8988T (cell line): Measurements from ENCODE around the gene RPS28.
A peak's percentile ranks its signal among the peaks of the same experiment; 100 is the strongest.
"Not testable (repeated sequence)": the region's sequence is repeated elsewhere in the genome, so short reads cannot be mapped to it uniquely, and the experiment has no call there.

ENCODE experiments used
- DNase-seq: peaks from one replicate; pipeline ENCODE4 v3.0.0; 2011

RPS28 gene

DNA sequence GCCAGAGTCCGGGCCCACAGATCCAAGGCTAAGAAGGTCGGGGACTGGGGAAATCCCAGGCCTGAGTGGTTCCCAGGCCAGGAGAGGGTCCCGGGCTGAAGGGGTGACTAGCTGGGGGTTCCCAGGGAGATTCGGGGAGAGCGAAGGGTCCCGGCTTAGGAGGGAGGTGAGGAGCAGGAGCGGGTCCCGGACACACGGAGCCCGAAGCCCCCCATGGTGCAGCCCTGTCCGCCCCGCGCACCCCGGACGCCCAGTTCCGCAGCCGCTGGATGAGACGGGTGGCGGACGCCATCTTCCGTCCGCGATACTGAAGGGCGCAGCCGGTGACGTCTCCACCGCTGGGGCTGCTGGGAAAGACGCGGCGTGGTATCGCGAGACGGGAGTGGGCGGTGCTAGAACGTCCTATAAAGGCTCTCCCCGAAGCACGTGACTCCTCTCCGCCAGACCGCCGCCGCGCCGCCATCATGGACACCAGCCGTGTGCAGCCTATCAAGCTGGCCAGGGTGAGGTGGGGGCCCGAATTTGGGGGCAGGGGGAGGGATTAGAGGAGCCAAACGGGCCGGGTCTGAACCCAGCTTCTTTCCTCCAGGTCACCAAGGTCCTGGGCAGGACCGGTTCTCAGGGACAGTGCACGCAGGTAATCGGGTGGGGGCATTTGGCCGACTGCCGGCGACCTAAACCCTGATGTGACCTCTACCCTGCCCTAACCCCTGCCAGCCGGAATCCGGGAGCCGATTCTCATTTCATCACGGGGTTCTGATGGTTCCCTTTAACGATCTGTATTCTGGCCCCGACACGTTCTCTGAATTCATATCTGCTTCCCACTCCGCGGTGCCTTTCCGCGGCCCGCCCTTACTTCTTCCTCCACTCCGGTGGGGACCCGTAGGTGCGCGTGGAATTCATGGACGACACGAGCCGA, at the start of gene RPS28, which contains the start of gene NDUFA7:
Gene RPS28, plus strand, starts transcription at position 430 of the 919 bp plus-strand sequence. Its CDS starts 35 bp downstream, at position 465.
Gene NDUFA7, minus strand, starts transcription at position 309 of the 919 bp plus-strand sequence. Its CDS starts 17 bp downstream, at position 292.
- DNase-seq, result peak; percentile 57

DNA sequence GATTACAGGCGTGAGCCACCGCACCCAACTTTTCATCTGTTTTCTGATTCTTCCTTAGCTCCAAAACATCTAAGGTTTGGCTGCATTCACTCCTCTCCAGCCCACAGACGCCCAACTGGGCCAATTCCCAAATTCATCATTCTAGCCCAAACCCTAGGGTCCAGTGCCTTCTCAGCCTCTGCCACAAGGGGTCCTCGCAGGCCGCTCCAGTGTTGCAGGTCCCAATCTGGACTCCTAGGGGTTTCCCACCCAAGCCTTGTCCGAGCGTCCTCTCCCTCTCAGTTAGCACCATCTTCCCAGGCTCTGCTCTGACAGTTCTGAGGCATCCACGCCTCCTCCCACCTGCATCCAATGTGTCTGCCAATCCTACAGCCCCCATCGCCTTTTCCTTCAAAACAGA, 44.8 kb upstream of the RPS28 start:
- DNase-seq, result not testable (repeated sequence)

DNA sequence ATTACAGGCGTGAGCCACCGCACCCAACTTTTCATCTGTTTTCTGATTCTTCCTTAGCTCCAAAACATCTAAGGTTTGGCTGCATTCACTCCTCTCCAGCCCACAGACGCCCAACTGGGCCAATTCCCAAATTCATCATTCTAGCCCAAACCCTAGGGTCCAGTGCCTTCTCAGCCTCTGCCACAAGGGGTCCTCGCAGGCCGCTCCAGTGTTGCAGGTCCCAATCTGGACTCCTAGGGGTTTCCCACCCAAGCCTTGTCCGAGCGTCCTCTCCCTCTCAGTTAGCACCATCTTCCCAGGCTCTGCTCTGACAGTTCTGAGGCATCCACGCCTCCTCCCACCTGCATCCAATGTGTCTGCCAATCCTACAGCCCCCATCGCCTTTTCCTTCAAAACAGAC, 30.0 kb upstream of the RPS28 start:
- not testable (repeated sequence) for DNase-seq

DNA sequence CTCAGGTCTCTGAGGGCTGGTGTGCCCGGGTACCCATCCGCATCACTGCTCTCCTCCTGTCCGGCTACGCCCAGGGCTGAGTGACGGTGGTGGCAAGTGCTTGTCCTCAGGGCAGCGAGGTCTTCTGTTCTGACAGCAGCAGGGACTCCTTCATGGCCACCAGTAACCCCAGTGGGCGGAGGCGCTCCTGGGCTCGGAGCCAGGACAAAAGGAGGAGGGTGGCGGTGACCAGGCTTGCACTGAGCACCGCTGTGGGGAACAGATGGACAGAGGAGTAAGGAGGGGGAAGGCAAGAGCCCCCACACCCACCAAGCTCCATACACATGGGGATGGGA, 19.0 kb upstream of the RPS28 start:
- DNase-seq, result no peak

DNA sequence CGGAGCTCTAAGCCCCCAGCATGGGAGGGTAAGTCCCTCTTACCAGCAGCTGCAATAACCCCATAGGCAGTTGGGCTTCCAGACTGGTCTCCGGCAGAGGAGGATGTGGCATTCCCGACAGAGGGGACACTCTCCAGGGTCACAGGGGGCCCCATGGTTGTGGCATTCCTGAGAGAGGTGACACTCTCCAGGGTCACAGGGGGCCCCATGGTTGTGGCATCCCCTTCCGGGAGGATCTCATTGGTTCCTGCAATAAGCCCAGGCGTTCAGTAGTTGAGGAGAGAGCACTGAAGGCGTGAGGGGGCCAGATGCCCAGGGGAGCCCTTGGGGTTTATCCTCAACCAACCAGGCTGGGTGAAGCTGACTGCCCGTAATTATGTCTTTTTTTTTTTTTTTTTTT, 18.6 kb upstream of the RPS28 start:
- DNase-seq, result no peak

DNA sequence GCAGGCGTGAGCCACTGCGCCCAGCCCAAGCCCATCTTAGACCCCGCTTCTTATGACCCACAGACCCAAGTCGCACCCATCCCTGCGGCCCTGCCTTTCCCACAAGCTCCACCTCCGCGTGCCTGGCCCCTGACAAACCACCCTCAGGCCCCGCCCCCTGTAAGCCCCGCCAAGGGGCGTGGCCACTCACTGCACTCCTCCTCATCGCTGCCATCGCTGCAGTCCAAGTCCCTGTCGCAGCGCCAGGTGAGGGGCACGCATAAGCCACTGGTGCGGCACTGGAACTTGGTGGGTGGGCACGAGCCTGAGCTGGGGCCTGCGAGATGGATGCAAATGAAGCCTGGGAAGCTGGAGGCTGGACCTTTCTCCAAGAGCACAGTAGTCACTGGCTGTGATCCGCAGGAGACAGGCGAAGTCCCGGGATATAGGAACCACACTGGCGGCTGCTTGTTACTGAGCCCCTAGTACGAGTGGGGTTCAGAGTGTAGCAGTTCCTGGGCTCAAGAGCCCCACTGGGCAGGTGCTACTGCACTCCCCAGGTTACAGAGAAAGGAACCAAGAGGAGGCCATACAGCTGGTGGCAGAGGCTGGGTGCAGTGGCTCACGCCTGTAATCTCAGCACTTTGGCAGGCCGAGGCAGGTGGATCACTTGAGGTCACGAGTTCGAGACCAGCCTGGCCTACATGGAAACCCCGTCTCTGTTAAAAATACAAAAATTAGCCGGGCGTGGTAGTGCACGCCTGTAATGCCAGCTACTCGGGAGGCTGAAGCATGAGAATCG, 16.3 kb upstream of the RPS28 start:
- no peak for DNase-seq

DNA sequence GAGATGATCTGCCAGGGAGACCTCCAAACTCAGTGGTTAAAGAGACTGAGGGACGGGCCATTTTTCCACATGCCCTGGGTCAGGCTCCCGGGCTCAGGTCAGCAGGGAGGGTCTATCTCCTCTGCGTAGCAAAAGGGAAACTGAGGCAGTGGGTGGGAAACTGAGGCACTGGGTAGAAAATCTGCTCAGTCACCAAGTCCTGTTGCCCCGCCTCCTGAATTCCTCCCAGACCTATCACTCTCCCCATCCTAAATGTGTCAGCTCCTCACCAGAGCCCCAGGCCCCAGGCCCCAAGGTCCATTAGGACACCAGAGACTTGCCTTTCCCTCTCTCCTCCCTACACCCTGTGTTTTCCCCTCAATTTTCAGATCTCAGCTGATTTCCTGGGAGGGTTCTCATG, 15.5 kb upstream of the RPS28 start:
- no peak for DNase-seq

DNA sequence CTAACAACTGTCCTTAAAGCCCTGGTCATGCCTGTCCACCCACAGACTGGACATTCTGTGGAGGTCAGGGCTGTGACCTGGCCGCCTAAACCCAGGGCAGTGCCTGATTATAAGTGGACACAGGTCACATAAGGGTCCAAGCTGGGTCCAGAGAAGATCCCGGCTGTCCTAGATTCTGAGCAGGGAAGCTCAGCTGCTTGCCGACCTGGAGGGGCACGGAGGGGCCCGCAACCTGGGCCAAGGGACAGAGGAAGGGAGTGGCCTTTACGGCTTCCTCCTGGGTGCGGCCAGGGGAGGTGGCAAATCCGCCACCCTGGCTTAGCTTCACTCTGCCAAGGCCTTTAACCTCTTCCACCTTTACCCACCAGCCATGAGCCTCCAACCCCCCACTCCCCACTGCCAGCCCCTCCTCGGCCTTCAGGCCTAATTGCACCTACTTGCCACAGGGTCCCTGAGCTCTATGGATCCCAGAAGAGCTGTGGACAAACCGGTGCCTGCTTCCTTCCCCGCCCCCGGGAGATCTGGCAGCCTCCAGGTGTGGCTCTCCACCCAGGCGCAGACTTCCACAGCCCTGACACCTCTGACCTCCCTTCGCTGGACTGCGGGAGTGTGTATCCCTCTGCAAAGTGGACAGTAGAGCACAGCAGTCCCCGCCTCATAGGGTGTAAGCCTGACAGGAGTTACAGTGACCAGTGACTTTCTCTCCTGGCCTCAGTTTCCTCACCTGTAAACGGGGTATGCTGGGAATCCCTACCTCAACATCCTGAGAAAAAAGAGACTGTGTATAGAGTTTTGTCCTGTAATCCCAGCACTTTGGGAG, 14.9 kb upstream of the RPS28 start:
- DNase-seq, result no peak

DNA sequence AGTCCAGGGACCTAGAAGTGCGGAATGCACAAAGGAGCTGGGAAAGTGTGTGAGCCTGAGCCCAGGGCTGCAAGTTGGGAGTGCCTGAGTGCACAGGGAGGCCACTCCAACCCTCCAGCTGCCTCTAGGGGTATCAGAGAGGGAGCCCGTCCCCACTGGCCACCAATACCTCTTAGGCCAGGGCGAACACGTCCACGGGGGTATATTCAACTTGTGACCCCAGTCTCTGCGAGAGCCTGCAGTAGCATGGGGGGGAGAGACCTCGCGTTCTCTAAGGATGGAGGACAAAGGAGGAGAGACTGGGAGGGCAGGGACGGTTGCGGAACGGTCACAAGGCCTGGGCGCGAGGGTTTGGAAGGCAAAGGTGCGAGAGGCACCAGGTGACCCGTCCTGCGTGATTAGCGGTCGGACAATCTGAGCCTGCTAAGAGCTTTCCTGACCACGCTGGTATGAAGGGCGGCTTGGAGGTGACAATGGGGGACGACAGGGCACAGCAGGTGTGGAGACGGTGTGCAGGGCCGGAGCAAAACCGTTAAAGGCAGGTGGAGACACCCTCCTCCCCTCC, 13.8 kb upstream of the RPS28 start:
- DNase-seq, result no peak

DNA sequence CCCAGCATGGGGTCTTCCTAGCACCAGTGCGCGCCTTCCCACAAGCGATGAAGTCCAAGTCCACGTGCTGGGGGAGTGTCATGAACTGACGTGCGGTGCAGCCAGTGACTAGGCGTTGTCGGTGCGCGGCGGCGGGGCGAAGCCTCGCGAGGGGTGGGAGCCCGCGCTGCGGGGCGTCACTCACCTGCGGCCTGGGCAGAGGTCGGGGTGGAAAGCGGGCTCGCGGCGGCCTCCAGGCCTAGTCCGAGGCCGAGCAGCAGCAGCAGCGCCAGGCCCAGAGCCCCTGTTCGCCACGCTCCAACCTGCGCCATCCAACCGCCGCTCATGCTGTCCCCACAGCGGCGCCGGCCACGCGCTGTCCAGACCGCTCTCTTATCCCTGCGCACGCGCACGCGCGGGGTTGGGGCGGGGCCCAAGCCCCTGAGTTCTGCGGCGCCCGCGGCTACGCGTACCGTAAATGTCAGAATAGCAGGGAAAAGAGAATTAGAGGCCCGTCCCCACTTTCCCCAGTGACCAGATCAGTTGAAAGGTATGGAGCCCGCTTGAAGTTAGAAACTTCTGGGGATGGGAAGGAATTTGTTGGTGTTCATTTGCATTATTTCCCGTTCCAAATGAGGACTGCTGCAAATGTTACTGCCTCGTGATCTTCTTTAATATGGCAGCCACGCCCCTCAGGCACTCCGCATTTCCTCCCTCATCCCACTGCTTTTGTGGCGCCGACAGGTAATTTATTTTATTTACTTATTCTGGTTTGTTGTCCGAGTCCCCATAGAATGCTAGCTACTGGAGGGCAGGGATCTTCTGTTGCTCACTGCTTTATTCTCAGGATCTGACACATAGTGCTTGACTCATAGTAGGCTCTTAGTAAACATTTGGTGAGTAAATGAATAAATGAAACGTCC, 13.1 kb upstream of the RPS28 start, which contains the start of gene CD320:
Gene CD320, minus strand, starts transcription at position 394 of the 902 bp plus-strand sequence. Its CDS starts 68 bp downstream, at position 326.
- DNase-seq, result peak; percentile 90

DNA sequence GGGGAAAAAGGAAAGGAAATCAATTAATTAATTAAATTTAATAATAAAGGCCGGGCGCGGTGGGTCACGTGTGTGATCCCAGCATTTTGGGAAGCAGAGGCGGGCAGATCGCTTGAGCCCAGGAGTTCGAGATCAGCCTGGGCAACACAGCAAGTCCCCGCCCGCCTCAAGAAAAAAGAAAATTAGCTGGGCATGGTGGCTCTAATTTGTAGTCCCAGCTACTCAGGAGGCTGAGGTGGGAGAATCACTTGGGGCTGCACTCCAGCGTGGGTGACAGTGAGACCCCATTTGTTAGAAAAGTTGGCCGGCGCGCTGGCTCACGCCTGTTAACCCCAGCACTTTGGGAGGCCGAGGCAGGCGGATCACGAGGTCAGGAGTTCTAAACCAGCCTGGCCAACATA, 12.4 kb upstream of the RPS28 start:
- no peak for DNase-seq

DNA sequence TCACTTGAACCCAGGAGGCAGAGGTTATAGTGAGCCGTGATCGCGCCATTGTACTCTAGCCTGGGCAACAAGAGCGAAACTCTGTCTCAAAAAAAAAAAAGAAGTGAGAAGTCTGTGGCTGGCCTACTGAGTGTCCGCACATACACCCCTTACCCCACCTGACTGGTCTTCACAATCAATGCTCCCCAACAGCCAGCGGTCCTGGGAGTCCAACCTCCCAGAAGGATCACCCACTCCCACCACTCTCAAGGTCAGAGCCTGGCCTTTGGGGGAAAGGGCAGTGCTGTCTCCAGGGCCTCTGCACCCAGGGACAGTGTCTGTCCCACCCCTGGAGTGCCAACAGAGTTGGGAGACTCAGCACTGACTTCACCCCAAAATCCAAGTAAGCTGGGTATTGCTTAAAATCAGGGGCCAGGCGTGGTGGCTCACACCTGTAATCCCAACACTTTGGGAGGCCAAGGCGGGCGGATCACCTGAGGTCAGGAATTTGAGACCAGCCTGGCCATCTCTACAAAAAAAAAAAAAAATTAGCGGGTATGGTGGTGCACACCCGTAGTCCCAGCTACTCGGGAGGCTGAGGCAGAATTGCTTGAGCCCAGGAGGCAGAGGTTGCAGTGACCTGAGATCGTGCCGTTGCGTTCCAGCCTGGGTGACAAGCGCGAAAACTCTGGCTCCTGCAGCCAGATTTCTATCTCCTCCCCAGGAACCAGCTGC, 10.8 kb upstream of the RPS28 start:
- DNase-seq, result no peak

DNA sequence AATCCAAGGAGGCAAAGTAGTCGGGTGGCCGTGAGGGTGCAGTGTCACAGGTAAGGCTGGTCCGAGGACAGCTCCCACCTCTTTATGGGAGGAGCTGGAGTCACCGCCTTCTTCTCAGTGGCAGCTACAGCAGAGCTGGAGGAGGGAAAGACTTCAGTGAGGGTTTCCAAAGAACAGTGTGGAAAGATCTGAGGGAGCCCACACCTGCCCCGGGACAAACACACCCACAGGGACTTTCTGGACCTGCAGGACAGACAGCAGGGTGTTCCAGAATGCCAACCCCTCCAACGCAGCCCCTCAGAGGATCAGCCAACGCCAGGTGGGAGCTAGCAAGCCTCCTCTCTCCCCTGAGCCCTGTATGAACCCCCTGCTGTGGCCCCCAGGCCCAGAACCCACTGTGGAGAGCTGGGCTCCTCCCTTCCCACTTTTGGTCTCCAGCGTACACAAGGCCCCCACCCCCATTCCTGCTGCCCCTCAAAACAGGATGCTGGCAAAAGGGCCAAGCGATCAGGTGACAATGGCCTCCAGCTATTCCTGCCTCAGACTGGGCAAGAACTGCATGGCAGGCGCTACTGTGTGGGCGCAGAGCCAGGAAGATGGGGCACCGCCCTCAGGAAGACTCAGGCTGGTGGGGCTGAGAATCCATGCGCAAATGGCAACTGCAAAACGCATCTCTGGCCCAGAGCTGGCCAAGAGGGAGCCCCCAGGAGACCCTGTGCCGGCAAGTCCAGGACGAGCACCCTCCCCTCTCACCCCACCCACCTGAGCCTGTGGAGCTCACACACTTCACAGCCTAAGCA, 9.6 kb upstream of the RPS28 start:
- DNase-seq, result no peak

DNA sequence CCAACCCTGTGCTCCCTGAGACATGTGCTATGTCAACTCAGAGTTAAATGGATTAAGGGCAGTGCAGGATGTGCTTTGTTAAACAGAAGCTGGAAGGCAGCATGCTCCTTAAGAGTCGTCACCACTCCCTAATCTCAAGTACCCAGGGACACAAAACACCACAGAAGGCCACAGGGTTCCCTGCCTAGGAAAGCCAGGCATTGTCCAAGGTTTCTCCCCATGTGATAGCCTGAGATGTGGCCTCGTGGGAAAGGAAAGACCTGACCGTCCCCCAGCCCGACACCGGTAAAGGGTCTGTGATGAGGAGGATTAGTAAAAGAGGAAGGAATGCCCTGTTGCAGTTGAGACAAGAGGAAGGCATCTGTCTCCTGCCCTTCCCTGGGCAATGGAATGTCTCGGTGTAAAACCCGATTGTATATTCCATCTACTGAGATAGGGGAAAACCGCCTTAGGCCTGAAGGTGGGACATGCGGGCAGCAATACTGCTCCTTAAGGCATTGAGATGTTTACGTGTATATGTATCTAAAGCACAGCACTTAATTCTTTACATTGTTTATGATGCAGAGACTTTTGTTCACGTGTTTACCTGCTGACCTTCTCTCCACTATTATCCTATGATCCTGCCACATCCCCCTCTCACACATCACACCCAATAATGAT, 6.2 kb upstream of the RPS28 start:
- DNase-seq, result not testable (repeated sequence)

DNA sequence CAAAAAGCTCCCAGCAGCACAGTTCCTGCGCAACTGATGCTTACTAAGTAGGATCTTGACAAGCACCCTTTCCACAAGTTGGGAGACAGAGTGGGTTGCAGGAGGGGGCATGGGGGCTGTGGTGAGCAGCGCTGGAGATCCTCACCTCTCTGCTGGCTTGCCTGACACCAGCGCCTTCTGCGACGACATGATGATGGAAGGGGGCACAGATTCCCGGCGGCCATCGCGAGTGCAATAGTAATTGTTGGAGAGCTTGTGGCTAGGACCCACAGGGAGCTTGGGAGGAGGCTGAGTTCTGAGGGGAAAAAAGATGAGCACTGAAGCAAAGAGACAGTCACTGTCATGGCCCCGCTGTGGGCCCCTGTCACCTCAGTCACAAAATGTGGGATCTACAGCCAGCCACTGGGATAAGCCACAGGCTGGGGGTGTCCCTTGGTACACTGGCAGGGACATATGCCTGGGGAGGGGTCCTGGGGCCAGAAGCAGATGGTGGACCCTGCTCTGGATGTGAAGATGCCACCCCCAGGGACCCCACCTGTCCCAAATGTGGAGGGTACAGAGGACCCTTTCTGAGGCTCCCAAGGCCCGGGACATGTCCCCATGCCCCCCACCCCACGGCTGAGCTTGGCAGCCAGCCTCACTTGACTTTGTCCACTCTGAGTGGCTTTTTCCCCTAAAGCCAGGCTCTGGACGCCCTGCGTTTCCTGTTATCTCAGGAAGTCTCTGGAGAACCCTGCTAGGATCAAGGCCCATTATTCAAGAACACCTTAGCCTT, 4.8 kb upstream of the RPS28 start:
- no peak for DNase-seq

DNA sequence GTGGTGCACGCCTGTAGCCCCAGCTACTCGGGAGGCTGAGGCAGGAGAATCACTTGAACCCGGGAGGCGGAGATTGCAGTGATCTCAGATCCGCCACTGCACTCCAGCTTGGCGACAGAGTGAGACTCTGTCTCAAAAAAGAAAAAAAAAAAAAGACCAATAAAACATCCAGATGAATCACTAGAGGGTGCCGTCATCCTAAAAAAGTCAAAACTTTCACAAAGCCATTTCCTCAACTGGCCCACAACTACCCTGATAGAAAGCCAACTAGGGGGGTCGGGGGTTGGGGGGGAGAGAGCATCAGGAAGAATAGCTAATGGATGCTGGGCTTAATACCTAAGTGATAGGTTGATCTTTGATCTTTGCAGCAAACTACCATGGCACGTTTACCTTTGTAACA, 2.5 kb upstream of the RPS28 start:
- DNase-seq, result not testable (repeated sequence)

DNA sequence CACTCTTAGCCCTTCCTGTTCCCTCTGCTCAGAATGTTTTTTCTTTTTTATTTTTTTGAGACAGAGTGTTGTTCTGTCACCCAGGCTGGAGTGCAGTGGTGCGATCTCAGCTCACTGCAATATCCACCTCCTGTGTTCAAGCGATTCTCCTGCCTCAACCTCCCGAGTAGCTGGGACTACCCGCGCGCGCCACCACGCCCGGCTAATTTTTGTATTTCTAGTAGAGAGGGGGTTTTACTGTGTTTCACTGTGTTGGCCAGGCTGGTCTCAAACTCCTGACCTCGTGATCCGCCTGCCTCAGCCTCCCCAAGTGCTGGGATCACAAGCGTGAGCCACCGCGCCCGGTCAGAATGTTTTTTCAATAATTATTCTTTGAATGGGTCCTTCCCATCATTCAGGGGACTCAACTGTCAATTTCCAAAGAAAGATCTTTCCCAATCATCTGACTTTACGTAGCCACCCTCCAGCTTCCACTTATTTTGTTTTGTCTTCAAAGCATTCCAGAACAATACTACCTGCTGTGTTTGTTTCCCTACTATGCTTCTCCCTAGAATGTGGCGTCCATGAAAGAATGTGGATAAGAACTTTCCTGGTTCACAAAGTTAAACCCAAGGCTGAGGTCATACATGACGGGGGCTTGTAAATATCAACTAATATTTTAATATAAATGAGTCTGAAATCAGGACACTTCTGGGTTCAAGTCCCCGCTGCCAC, 1.3 kb upstream of the RPS28 start:
- no peak for DNase-seq

DNA sequence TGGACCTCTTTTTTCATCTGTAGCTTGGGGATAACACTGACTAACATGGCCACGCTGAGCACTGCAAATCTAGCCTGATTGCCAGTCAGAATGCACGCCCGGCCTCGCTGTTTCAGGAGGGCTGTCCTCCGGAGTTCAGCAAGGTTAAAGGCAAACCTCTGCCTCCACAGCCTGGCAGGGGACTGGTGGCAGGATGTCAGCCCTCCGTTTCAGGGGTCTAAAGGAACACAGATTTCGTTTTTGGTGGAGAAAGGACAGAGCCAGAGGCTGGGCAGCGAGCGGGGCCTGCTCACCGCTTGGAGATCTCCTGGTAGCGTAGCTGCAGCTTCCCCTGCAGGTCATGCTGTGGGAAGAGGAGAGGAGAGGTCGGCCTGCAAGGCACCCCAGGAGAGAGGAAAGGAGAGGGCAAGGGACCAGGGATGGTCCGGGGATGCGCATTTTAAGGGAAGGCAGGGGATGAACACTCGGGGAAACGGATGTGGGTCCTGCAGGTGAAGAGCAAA, 681 bp upstream of the RPS28 start:
- no peak for DNase-seq
